Esophagus (tissue), 2 donors: ENCODE data around the gene ZNF441. TPM values are rescaled to one million over a fixed set of nuclear protein-coding genes. Genes with fewer than 3 reads are reported as not detected.
"Not testable (repeated sequence)": the region's sequence is repeated elsewhere in the genome, so short reads cannot be mapped to it uniquely, and the experiment has no call there.

ENCODE experiments used
- H3K27ac ChIP-seq, 2 donors: one replicate each; pipeline ENCODE4 v1.5.1; 2013; ENCODE audit warnings: low read depth in 2 of 2, mild to moderate bottlenecking in 2 of 2, inconsistent platforms in 1 of 2, low read length in 1 of 2, moderate library complexity in 1 of 2
- H3K27me3 ChIP-seq, 2 donors: one replicate each; pipeline ENCODE4 v1.6.1; 2013; ENCODE audit warnings: low read length in 2 of 2, control low read depth in 1 of 2, mild to moderate bottlenecking in 1 of 2; ENCODE audit not compliant: insufficient read depth in 2 of 2, control insufficient read depth in 1 of 2
- H3K36me3 ChIP-seq, 2 donors: one replicate each; pipeline ENCODE4 v1.6.1; 2013; ENCODE audit warnings: low read length in 1 of 2; ENCODE audit not compliant: control insufficient read depth in 2 of 2, insufficient read depth in 2 of 2
- H3K4me1 ChIP-seq, 2 donors: one replicate each; pipeline ENCODE4 v1.6.1; 2013; ENCODE audit warnings: low read length in 1 of 2; ENCODE audit not compliant: control insufficient read depth in 2 of 2, insufficient read depth in 2 of 2
- H3K4me3 ChIP-seq, 2 donors: one replicate each; pipeline ENCODE4 v1.5.1; 2013; ENCODE audit warnings: low read length in 2 of 2, mild to moderate bottlenecking in 2 of 2, low read depth in 1 of 2, moderate library complexity in 1 of 2
- H3K9me3 ChIP-seq, 2 donors: one replicate each; pipeline ENCODE4 v1.6.1; 2013; ENCODE audit warnings: mild to moderate bottlenecking in 2 of 2, low read depth in 1 of 2, low read length in 1 of 2, moderate library complexity in 1 of 2; ENCODE audit not compliant: control insufficient read depth in 2 of 2, insufficient read depth in 1 of 2
- WGBS, 2 donors: extraction: QIAGEN DNeasy Blood & Tissue Kit; methylation state at CpG; one replicate each; pipeline ENCODE4 v1.1.7; 2013; 5-methylcytosine and 5-hydroxymethylcytosine counted together
- polyA plus RNA-seq, 2 donors: library from polyadenylated mRNA; stranded (reverse); fragments of 200-250 nt; gene quantifications; one replicate each; pipeline ENCODE4 v1.2.3, GENCODE V29; 2013
- donor health status: healthy with polysubstance abuse.
- donor health status: Bipolar disorder and iron deficiency.

Gene ZNF441
- polyA plus RNA-seq, 2 donors = 1.6 to 2.2 TPM

GRCh38 chr19:11771520-11771919 is 4.7 kb downstream of the ZNF441 start:
- H3K4me1 ChIP-seq, H3K9me3 ChIP-seq, H3K27me3 ChIP-seq, H3K36me3 ChIP-seq, H3K27ac ChIP-seq, H3K4me3 ChIP-seq: not testable (repeated sequence)
- 75 to 77% methylated on average over 11 of the region's 11 CpGs for WGBS, 2 donors

- 99% methylated on average over 11 of the region's 11 CpGs for WGBS, 2 donors
Measured at GRCh38 chr19:11776669-11777068, 9.9 kb downstream of the ZNF441 start.

GRCh38 chr19:11780431-11781020 is 13.7 kb downstream of the ZNF441 start:
- Histone ChIP-seq H3K4me1 (no peaks in the 10 kb centered on the region), H3K27ac (no peak overlapping the region), H3K4me3 (no peak overlapping the region), H3K27me3 (no peaks in the 10 kb centered on the region), H3K36me3 (peaks cover 17 to 21% of the 10 kb centered on the region in 2 donors), H3K9me3 (peaks cover 0 to 21% of the 10 kb centered on the region in 2 donors)
- 94 to 97% methylated on average over 7 of the region's 7 CpGs for WGBS, 2 donors

More at GRCh38 chr19:11776669-11777068, 9.9 kb downstream of the ZNF441 start:
- H3K27me3 ChIP-seq, H3K27ac ChIP-seq, H3K4me3 ChIP-seq, H3K4me1 ChIP-seq: not testable (repeated sequence)
- Histone ChIP-seq H3K36me3 (peaks cover 17 to 21% of the 10 kb centered on the region in 2 donors), H3K9me3 (peaks cover 0 to 18% of the 10 kb centered on the region in 2 donors)

- Histone ChIP-seq H3K4me1 (no peaks in the 10 kb centered on the region), H3K36me3 (peaks cover 17 to 21% of the 10 kb centered on the region in 2 donors), H3K27me3 (no peaks in the 10 kb centered on the region), H3K9me3 (peaks cover 0 to 19% of the 10 kb centered on the region in 2 donors), H3K27ac (no peak overlapping the region), H3K4me3 (no peak overlapping the region)
- 96 to 98% methylated on average over 5 of the region's 5 CpGs for WGBS, 2 donors
Measured at GRCh38 chr19:11781295-11782057, 14.7 kb downstream of the ZNF441 start.

- Histone ChIP-seq H3K27ac (no peak overlapping the region), H3K4me3 (no peak overlapping the region), H3K36me3 (peaks cover 13% of the 10 kb centered on the region in 2 donors), H3K9me3 (peaks cover 0 to 23% of the 10 kb centered on the region in 2 donors), H3K27me3 (no peaks in the 10 kb centered on the region), H3K4me1 (no peaks in the 10 kb centered on the region)
- 90 to 100% methylated on average over 1 of the region's 1 CpG for WGBS, 2 donors
Measured at GRCh38 chr19:11783767-11784166, 17.0 kb downstream of the ZNF441 start.

- WGBS, 2 donors = 94 to 97% methylated on average over 3 of the region's 3 CpGs
- Histone ChIP-seq H3K27ac (no peak overlapping the region), H3K27me3 (no peaks in the 10 kb centered on the region), H3K9me3 (peaks cover 0 to 20% of the 10 kb centered on the region in 2 donors), H3K4me3 (no peak overlapping the region), H3K36me3 (peaks cover 9 to 13% of the 10 kb centered on the region in 2 donors), H3K4me1 (no peaks in the 10 kb centered on the region)
Measured at GRCh38 chr19:11784356-11784755, 17.6 kb downstream of the ZNF441 start.

GRCh38 chr19:11787536-11787935 is 20.7 kb downstream of the ZNF441 start:
- H3K27me3 ChIP-seq = no peaks in the 10 kb centered on the region
- peaks cover 0 to 11% of the 10 kb centered on the region in 2 donors for H3K9me3 ChIP-seq
- 75 to 83% methylated on average over 3 of the region's 3 CpGs for WGBS, 2 donors
- no peaks in the 10 kb centered on the region for H3K36me3 ChIP-seq
- H3K4me3 ChIP-seq = no peak overlapping the region
- no peak overlapping the region for H3K27ac ChIP-seq
- no peaks in the 10 kb centered on the region for H3K4me1 ChIP-seq

GRCh38 chr19:11792942-11793341 is 26.1 kb downstream of the ZNF441 start:
- Histone ChIP-seq H3K4me1 (peaks cover 3% of the 10 kb centered on the region in 2 donors), H3K36me3 (peaks cover 0 to 2% of the 10 kb centered on the region in 2 donors), H3K27ac (no peak overlapping the region), H3K27me3 (no peaks in the 10 kb centered on the region), H3K4me3 (no peak overlapping the region), H3K9me3 (peaks cover 0 to 4% of the 10 kb centered on the region in 2 donors)

GRCh38 chr19:11797491-11797890 is 30.7 kb downstream of the ZNF441 start:
- 6% methylated on average over 8 of the region's 8 CpGs for WGBS, 2 donors
- no peak overlapping the region for H3K27ac ChIP-seq
- H3K4me1 ChIP-seq = peaks cover 5 to 7% of the 10 kb centered on the region in 2 donors
- peaks cover 0 to 2% of the 10 kb centered on the region in 2 donors for H3K36me3 ChIP-seq
- peaks cover 0 to 2% of the 10 kb centered on the region in 2 donors for H3K27me3 ChIP-seq
- no peaks in the 10 kb centered on the region for H3K9me3 ChIP-seq
- H3K4me3 ChIP-seq = peak overlapping the region in 1 of 2 donors; percentile 77
